Lower leg skin (tissue), 4 donors: Measurements from ENCODE around the gene KRTAP4-9. TPM values are rescaled to one million over a fixed set of nuclear protein-coding genes. Genes with fewer than 3 reads are reported as not detected.
"Not testable (repeated sequence)": the region's sequence is repeated elsewhere in the genome, so short reads cannot be mapped to it uniquely, and the experiment has no call there.

Experiments used
- DNase-seq, 2 donors: peaks; one replicate each; pipeline ENCODE4 v3.0.0-alpha.2; 2019; ENCODE audit warnings: low spot score in 2 of 2
- H3K4me3 ChIP-seq: fragments of 200-600 bp; sonication (generic); 2 replicates; pipeline ENCODE4 v1.5.1; 2017; ENCODE audit warnings: mild to moderate bottlenecking, low read depth; ENCODE audit not compliant: poor library complexity, severe bottlenecking
- CTCF ChIP-seq, 3 donors: fragments of 450-650 bp; IDR thresholded peaks; one replicate each; pipeline ENCODE4 v1.5.1; 2016; ENCODE audit warnings: antibody characterized with exemption in 3 of 3, mild to moderate bottlenecking in 3 of 3, moderate library complexity in 2 of 3
- POLR2A ChIP-seq, 2 donors: fragments of 450-650 bp; IDR thresholded peaks; one replicate each; pipeline ENCODE4 v1.6.1; 2016 to 2017; ENCODE audit warnings: antibody characterized with exemption in 2 of 2, mild to moderate bottlenecking in 1 of 2, moderate library complexity in 1 of 2
- WGBS, 2 donors: methylation state at CpG; one replicate each; pipeline ENCODE4 v1.1.5; 2018; 5-methylcytosine and 5-hydroxymethylcytosine counted together
- intact Hi-C: fragments of 100-400 bp; cut with DNase I; formaldehyde crosslinking; loops from one replicate; pipeline ENCODE4 v1.15.0; 2023; ENCODE audit warnings: low total_unique reads
- total RNA-seq, 4 donors: library from RNA; depleted of rRNA; stranded (reverse); fragments of >200 nt; gene quantifications; one replicate each; pipeline ENCODE4 v1.1.0, GENCODE V29; 2016

KRTAP4-9 gene
- total RNA-seq, 4 donors from 2014 or later: 0.44 to 73.5 (median 2.6) TPM; not detected in 1

- intact Hi-C loops: no loop called here
- 50 to 52% methylated on average over 2 of the region's 2 CpGs for WGBS, 2 donors
- no peak overlapping the region for H3K4me3 ChIP-seq
- TF ChIP-seq CTCF (IDR thresholded peaks at IDR 0.05) (no peak), POLR2A (IDR thresholded peaks at IDR 0.05) (no peak)
- DNase-seq: no peak
Measured at GRCh38 chr17:41133880-41134735, 28.9 kb downstream of the KRTAP4-9 start.

- DNase-seq, intact Hi-C loops, H3K4me3 ChIP-seq: not testable (repeated sequence)
- 88 to 92% methylated on average over 11 to 12 of the region's 12 CpGs for WGBS, 2 donors
Measured at GRCh38 chr17:41139865-41140264, 34.7 kb downstream of the KRTAP4-9 start.

- no peak for DNase-seq
- 77% methylated on average over 6 of the region's 6 CpGs for WGBS, 2 donors
- no peak within 1 kb of the TSS for H3K4me3 ChIP-seq
- TF ChIP-seq CTCF (IDR thresholded peaks at IDR 0.05) (no peak), POLR2A (IDR thresholded peaks at IDR 0.05) (no peak)
- intact Hi-C loops: no loop called here
Measured at GRCh38 chr17:41140360-41141131, 35.4 kb downstream of the KRTAP4-9 start, which contains the start of gene KRTAP4-6. Gene KRTAP4-6 (minus strand): TSS chr17:41140544. CDS start chr17:41140487, 57 bp downstream.

- intact Hi-C loops: no loop called here
- DNase-seq: no peak
- TF ChIP-seq CTCF (IDR thresholded peaks at IDR 0.05) (no peak), POLR2A (IDR thresholded peaks at IDR 0.05) (no peak)
- H3K4me3 ChIP-seq: no peak overlapping the region
Measured at GRCh38 chr17:41141361-41141760, 36.2 kb downstream of the KRTAP4-9 start.

- H3K4me3 ChIP-seq: no peak overlapping the region
- TF ChIP-seq CTCF (IDR thresholded peaks at IDR 0.05) (no peak), POLR2A (IDR thresholded peaks at IDR 0.05) (no peak)
- no peak for DNase-seq
- WGBS, 2 donors: 92 to 94% methylated on average over 1 of the region's 1 CpG
- intact Hi-C loops: no loop called here
Measured at GRCh38 chr17:41144846-41145245, 39.7 kb downstream of the KRTAP4-9 start.

- intact Hi-C loops: no loop called here
- TF ChIP-seq CTCF (IDR thresholded peaks at IDR 0.05) (no peak), POLR2A (IDR thresholded peaks at IDR 0.05) (no peak)
- no peak overlapping the region for H3K4me3 ChIP-seq
- DNase-seq: no peak
- WGBS, 2 donors: 73 to 79% methylated on average over 2 of the region's 2 CpGs
Measured at GRCh38 chr17:41145261-41145660, 40.1 kb downstream of the KRTAP4-9 start.
